Brain microvascular endothelial cell (primary cell): ENCODE results near the gene CPNE4.

ENCODE experiments used
- DNase-seq: peaks from one replicate; pipeline ENCODE4 v3.0.0-alpha.2; 2020
- H3K27ac ChIP-seq: fragments of 250-450 bp; sonication (Bioruptor Pico); 2 replicates; pipeline ENCODE4 v1.5.1; 2020; ENCODE audit warnings: mild to moderate bottlenecking, moderate library complexity
- H3K27me3 ChIP-seq: fragments of 250-450 bp; sonication (Bioruptor Pico); replicated peaks from 2 replicates; pipeline ENCODE4 v1.5.1; 2020; ENCODE audit warnings: mild to moderate bottlenecking
- H3K36me3 ChIP-seq: fragments of 250-450 bp; sonication (Bioruptor Pico); replicated peaks from 2 replicates; pipeline ENCODE4 v1.5.1; 2020; ENCODE audit warnings: mild to moderate bottlenecking
- H3K4me3 ChIP-seq: 2 replicates; pipeline ENCODE4 v1.5.1; 2011; ENCODE audit warnings: low read depth, mild to moderate bottlenecking, control low read depth, low read length, moderate library complexity
- CTCF ChIP-seq: IDR thresholded peaks from 2 replicates; pipeline ENCODE4 v1.5.1; 2011; ENCODE audit warnings: low read depth, mild to moderate bottlenecking, moderate library complexity, low read length, control low read depth, inconsistent platforms; ENCODE audit errors: missing control alignments
- in situ Hi-C: cut with HindIII; loops from 2 replicates; pipeline ENCODE4 v1.10.0; 2017; ENCODE audit warnings: low sequenced_read_pairs, low pct_ligation_motif_present

The CPNE4 gene

DNA sequence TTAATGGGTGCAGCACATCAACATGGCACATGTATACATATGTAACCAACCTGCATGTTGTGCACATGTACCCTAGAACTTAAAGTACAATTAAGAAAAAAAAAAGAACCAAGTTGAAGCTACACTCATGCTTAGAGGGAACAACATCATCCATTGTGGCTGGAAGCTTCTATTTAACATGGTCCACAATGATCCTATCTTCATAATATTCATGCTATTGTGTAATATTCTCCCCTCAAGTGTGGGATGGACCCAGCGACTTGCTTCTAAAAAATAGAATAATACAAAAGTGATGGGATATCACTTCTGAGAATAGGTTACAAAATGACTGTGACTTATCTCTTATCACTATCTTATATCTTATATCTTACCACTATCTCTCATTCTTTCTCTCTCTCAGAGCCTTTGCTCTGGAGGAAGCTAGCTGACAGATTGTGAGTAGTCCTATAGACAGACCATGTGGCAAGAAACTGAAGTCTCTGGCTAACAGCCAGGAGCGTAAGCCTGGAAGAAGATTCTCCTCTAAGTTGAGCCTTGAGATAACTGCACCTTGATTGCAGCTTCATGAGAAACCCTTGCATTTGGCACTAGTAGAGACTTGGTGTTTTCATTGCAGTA is 333.6 kb downstream of the CPNE4 start:
- H3K27me3 ChIP-seq: no peaks in the 10 kb centered on the region
- no peak for DNase-seq
- no peaks in the 10 kb centered on the region for H3K36me3 ChIP-seq
- no peak overlapping the region for H3K27ac ChIP-seq
- TF ChIP-seq CTCF: no peak
- in situ Hi-C loops: no loop called here
- no peak overlapping the region for H3K4me3 ChIP-seq

- H3K36me3 ChIP-seq: no peaks in the 10 kb centered on the region
- H3K27ac ChIP-seq: no peak overlapping the region
- DNase-seq: no peak
- H3K27me3 ChIP-seq: no peaks in the 10 kb centered on the region
- in situ Hi-C loops: no loop called here
- H3K4me3 ChIP-seq: no peak overlapping the region
- TF ChIP-seq CTCF: no peak
Measured at GRCh38 chr3:131699001-131699400, 335.8 kb downstream of the CPNE4 start.

DNA sequence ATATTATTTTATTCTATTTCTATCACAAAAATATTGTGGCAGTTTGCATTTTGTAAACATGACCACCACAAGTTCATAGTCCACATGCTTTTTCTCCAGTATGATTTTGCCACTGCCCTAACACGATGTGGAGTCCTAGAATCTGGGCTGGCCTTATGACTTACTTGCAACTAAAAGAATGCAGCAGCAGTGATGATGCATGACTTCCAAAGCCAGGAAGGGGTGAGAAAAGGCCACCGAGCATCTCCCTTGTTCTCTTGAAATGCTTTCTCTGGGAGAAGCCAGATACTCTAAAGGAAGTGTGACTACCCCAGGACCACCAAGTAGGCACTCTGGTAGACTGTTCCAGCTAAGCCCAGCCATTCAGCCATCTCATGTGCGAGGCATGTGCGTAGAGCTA is 340.4 kb downstream of the CPNE4 start:
- Histone ChIP-seq H3K27ac (no peak overlapping the region), H3K27me3 (no peaks in the 10 kb centered on the region), H3K36me3 (no peaks in the 10 kb centered on the region), H3K4me3 (no peak overlapping the region)
- DNase-seq: no peak
- in situ Hi-C loops: no loop called here
- no peak for TF ChIP-seq CTCF

DNA sequence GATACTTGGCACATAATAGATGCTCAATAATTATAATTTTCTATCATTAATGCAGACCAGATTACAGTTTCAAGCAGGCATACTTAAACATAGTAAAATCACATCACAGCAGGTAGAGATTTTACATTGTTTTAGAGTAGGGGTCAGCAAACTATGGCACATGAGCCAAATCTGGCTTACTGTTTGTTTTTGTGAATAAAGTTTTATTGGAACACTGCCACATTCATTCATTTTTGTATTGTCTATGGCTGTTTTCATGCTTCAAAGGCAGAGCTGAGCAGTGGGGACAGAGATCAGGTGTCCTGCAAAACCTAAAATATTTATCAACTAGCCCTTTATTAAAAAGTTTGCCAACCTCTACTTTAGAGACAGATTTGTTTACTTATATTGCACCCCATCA is 342.5 kb downstream of the CPNE4 start:
- no peak for TF ChIP-seq CTCF
- no peak overlapping the region for H3K4me3 ChIP-seq
- in situ Hi-C loops: no loop called here

DNA sequence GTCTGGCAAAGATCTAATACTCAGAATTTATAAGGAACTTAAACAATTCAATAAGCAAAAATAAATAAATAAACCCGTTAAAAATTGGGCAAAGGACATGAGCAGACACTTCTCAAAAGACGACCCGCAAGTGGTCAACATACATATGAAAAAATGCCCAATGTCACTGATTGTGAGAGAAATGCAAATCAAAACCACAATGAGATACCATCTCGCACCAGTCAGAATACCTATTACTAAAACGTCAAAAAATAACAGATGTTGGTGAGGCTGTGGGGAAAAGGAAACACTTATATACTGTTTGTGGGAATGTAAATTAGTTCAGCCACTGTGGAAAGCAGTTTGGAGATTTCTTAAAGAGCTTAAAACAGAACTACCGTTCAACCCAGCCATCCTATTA is 344.0 kb downstream of the CPNE4 start:
- Histone ChIP-seq H3K36me3 (no peaks in the 10 kb centered on the region), H3K4me3 (no peak overlapping the region), H3K27me3 (no peaks in the 10 kb centered on the region), H3K27ac (no peak overlapping the region)
- TF ChIP-seq CTCF: no peak
- no peak for DNase-seq
- in situ Hi-C loops: no loop called here

More for the DNA sequence above, 342.5 kb downstream of the CPNE4 start:
- H3K27me3 ChIP-seq: no peaks in the 10 kb centered on the region
- no peak for DNase-seq
- no peaks in the 10 kb centered on the region for H3K36me3 ChIP-seq
- H3K27ac ChIP-seq: no peak overlapping the region

GRCh38 chr3:131688370-131688769 is 346.4 kb downstream of the CPNE4 start:
- Histone ChIP-seq H3K27ac (no peak overlapping the region), H3K36me3 (no peaks in the 10 kb centered on the region), H3K4me3 (no peak overlapping the region), H3K27me3 (no peaks in the 10 kb centered on the region)
- in situ Hi-C loops: no loop called here
- no peak for TF ChIP-seq CTCF
- DNase-seq: no peak
